Ectodermal cell (in vitro differentiated cells): ENCODE results near the gene FNDC8.
A peak's percentile ranks its signal among the peaks of the same experiment; 100 is the strongest.
"Not testable (repeated sequence)": the region's sequence is repeated elsewhere in the genome, so short reads cannot be mapped to it uniquely, and the experiment has no call there.

Source experiments
- H3K27ac ChIP-seq: 2 replicates; pipeline ENCODE4 v1.7.0; 2013; ENCODE audit warnings: mild to moderate bottlenecking, low read depth, low read length; ENCODE audit not compliant: insufficient read depth, poor library complexity, severe bottlenecking
- H3K27me3 ChIP-seq: 2 replicates; pipeline ENCODE4 v1.7.0; 2013; ENCODE audit warnings: mild to moderate bottlenecking, low read length; ENCODE audit not compliant: insufficient read depth, control insufficient read depth, poor library complexity, severe bottlenecking
- H3K36me3 ChIP-seq: one replicate; pipeline ENCODE4 v1.7.0; 2013; ENCODE audit warnings: low read length; ENCODE audit not compliant: control insufficient read depth, insufficient read depth
- H3K4me1 ChIP-seq: one replicate; pipeline ENCODE4 v1.7.0; 2013; ENCODE audit warnings: low read length; ENCODE audit not compliant: control insufficient read depth, insufficient read depth
- H3K4me3 ChIP-seq: 2 replicates; pipeline ENCODE4 v1.7.0; 2013; ENCODE audit warnings: low read depth, low read length, control low read depth; ENCODE audit not compliant: insufficient read depth
- H3K9me3 ChIP-seq: 2 replicates; pipeline ENCODE4 v1.7.0; 2013; ENCODE audit warnings: mild to moderate bottlenecking, low read length, moderate library complexity; ENCODE audit not compliant: control insufficient read depth
- WGBS, 2 experiments: methylation state at CpG; one replicate each; pipeline ENCODE4 v1.1.7; 2013; ENCODE audit warnings: missing lambda C conversion rate in 2 of 2; 5-methylcytosine and 5-hydroxymethylcytosine counted together

Gene FNDC8

DNA sequence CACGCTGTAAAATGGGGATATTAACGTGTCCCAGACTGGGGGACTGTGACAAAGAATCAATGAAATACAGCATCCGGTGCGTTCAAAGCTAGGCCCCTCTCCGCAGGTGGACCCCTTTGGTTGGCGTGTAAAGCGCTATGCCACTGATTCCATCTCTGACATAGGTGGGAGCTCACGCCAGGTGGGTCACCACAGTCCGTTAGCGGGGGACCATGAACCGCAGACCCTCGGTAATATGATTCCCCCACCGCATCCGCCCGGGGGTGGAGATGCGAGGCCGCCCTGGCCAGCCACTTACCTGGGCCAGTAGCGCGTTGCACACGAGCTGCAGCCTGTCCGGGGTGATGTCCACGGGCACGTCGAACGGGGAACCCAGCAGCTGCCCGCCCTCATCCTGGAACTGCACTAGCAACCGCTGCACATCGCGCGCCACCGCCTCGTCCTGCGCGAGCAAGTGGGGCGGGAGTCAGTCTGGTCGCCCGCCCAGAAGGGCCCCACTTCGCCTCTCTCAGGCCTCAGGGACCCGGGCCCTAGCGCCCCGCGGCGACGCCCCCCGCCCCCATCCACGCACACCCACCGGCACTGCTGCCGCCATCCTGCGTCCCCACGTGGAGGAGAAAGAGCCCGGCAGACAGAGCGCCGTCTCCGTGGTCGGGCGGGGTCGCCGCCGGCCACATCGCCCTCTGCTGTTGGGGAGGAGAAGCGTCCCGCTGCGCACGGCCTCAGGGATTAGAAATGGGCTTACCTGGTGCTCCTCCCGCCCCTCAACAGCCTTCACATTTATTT, 20.5 kb downstream of the FNDC8 start, which contains the start of gene NLE1:
TSS of gene NLE1 (minus strand) at position 623 of the 786 bp plus-strand sequence. CDS start at position 595, 28 bp downstream.
- 0% methylated on average over 65 of the region's 65 CpGs for WGBS, 2 experiments
- Histone ChIP-seq H3K27me3 (no peaks in the 10 kb centered on the region), H3K4me3 (peak within 1 kb of the TSS; percentile 98), H3K4me1 (no peaks in the 10 kb centered on the region), H3K27ac (no peak within 1 kb of the TSS), H3K36me3 (peaks cover 23% of the 10 kb centered on the region), H3K9me3 (no peaks in the 10 kb centered on the region)

DNA sequence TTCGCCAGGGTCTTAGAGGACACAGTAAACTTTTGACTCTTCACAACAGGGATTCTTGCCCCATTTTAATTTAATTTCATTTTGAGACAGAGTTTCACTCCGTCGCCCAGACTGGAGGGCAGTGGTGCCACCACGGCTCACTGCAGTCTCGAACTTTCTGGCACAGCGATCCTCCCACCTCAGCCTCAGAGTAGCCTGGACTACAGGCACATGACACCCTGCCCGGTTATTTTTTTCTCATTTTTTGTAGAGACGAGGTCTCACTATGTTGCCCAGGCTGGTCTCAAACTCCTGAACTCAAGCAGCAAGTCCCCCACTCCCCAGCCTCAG, 21.0 kb downstream of the FNDC8 start:
- H3K4me1 ChIP-seq, result no peaks in the 10 kb centered on the region
- 75 to 77% methylated on average over 8 of the region's 8 CpGs for WGBS, 2 experiments

DNA sequence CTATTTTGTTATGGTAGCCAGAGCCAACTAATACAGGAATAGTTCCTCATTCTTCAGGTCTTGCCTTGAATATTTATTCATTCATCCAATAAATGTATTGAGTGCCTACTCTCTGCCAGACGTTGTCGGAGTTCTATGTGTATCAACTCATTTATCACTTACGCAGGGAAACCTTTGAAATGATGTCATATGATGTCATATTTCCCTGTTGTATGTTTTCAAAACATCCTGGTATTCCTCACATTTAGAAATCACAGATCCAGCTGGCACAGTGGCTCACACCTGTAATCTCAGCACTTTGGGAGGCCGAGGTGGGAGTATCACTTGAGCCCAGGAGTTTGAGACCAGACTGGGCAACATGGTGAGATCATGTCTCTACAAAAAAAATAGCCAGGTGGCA, 23.4 kb downstream of the FNDC8 start:
- Histone ChIP-seq H3K27me3 (no peaks in the 10 kb centered on the region), H3K27ac (no peak overlapping the region), H3K4me1 (no peaks in the 10 kb centered on the region), H3K4me3 (no peak overlapping the region), H3K9me3 (no peaks in the 10 kb centered on the region), H3K36me3 (no peaks in the 10 kb centered on the region)
- WGBS, 2 experiments, result 90 to 96% methylated on average over 4 of the region's 4 CpGs

More for the DNA sequence above, 21.0 kb downstream of the FNDC8 start:
- no peak overlapping the region for H3K27ac ChIP-seq
- peaks cover 20% of the 10 kb centered on the region for H3K36me3 ChIP-seq
- peak overlapping the region; percentile 98 for H3K4me3 ChIP-seq
- no peaks in the 10 kb centered on the region for H3K9me3 ChIP-seq
- H3K27me3 ChIP-seq, result no peaks in the 10 kb centered on the region

DNA sequence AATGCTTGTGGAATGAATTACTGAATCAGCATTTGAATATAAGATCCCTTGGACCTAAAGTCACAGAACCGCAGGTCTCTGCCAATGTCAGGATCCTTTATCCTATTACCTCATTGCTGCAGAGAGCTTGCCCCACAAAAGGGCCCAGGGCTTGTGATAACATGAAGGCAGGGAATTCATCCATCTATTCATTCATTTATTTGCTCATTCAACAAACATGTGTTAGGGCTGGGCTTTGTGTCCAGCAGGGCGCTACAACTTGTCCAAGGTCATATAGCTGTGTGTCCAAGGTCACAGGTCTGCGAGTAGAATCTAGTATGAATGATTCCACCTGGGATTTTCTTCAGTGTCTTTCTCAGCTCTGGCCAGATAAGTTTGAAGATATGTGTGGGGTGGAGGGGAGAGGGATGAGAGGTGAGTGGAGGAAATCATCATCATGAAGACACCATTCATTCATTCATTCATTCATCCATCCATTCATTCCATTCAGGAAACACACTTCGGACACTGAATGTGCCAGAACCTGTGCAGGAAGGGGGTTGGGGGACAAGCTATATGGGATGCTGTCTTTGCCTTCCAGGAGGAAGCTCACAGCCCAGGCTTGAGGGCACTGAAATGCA, 24.9 kb downstream of the FNDC8 start:
- 84 to 93% methylated on average over 4 of the region's 4 CpGs for WGBS, 2 experiments
- Histone ChIP-seq H3K4me3 (no peak overlapping the region), H3K27ac (no peak overlapping the region)

DNA sequence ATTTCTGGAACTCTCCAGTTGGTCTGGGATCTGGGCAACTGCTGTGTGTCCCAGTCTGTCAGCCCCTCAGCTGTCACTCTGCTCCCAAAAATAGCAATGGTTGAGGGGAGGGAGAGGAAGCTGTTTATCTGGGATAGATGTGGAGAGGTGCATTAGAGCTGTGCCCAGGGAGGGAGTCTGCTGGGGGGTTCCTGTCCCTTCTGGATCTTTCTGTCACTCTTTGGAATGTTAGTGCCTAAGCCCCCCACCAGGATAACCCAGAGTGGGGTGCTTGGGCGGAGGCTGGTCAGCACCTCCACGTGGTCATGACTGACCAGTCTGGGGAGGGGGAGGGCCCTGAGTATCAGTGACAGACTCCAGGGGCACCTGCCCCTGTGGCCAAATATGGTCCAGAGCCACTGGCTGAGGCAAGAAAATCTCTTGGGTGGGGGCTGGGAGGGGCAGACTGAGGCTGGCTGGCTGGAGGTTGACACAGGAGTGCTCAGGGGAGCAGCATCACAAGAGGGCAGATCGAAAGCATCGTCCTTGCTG, 26.0 kb downstream of the FNDC8 start, which contains the start of gene UNC45B:
TSS of gene UNC45B (plus strand) at position 443 of the 531 bp plus-strand sequence. CDS start 447 bp downstream, outside the sequence.
- Histone ChIP-seq H3K4me1 (no peaks in the 10 kb centered on the region), H3K9me3 (no peaks in the 10 kb centered on the region), H3K27ac (no peak within 1 kb of the TSS), H3K27me3 (no peaks in the 10 kb centered on the region), H3K4me3 (no peak within 1 kb of the TSS), H3K36me3 (no peaks in the 10 kb centered on the region)
- 71 to 75% methylated on average over 4 of the region's 4 CpGs for WGBS, 2 experiments

More for the DNA sequence above, 24.9 kb downstream of the FNDC8 start:
- Histone ChIP-seq H3K9me3 (no peaks in the 10 kb centered on the region), H3K36me3 (no peaks in the 10 kb centered on the region), H3K27me3 (no peaks in the 10 kb centered on the region), H3K4me1 (no peaks in the 10 kb centered on the region)

DNA sequence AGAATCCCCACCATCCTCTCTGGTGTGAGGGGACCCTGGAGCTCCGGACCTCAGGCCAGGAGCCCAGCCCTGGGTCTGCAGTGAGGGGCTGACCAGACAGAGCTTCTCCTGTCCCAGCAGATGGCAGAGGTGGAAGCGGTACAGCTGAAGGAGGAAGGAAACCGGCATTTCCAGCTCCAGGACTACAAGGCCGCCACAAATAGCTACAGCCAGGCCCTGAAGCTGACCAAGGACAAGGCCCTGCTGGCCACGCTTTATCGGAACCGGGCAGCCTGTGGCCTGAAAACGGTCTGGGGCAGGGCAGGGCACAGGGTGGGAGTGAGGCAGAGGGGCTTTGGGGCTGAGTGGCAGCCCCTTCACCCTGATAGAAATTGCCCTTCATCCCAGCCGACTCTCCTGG, 26.7 kb downstream of the FNDC8 start:
- 91 to 93% methylated on average over 9 of the region's 9 CpGs for WGBS, 2 experiments
- Histone ChIP-seq H3K27me3 (no peaks in the 10 kb centered on the region), H3K4me3 (no peak overlapping the region)

DNA sequence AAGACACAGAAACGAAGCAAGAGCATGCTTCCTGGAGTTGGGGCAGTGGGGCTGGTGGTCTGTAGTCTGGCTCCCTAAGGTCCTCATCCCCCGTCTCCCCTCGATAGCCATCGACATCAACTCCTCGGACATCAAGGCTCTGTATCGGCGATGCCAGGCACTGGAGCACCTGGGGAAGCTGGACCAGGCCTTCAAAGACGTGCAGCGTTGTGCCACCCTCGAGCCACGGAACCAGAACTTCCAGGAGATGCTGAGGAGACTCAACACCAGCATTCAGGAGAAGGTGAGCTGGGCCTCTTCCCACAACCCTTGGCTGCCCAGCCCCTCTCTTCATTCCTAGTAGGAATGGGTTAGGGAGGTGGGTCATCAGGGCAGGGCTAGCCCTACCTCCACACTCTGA, 28.5 kb downstream of the FNDC8 start:
- 94 to 95% methylated on average over 11 of the region's 11 CpGs for WGBS, 2 experiments
- Histone ChIP-seq H3K9me3 (no peaks in the 10 kb centered on the region), H3K27ac (no peak overlapping the region), H3K4me3 (no peak overlapping the region), H3K36me3 (no peaks in the 10 kb centered on the region), H3K27me3 (no peaks in the 10 kb centered on the region), H3K4me1 (no peaks in the 10 kb centered on the region)

More for the DNA sequence above, 26.7 kb downstream of the FNDC8 start:
- H3K9me3 ChIP-seq, result no peaks in the 10 kb centered on the region
- H3K27ac ChIP-seq, result no peak overlapping the region
- no peaks in the 10 kb centered on the region for H3K36me3 ChIP-seq
- H3K4me1 ChIP-seq, result no peaks in the 10 kb centered on the region

DNA sequence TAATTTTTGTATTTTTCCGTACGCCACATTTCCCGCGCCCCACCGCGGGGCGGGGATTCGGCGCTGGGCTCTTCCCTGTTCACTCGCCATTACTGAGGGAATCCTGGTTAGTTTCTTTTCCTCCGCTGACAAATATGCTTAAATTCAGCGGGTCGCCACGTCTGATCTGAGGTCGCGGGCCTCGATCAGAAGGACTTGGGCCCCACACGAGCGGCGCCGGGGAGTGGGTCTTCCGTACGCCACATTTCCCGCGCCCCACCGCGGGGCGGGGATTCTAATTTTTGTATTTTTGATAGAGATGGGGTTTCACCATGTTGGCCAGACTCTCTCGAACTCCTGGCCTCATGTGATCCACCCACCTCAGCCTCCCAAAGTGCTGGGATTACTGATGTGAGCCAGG, 29.7 kb downstream of the FNDC8 start:
- not testable (repeated sequence) for H3K4me3 ChIP-seq, H3K27ac ChIP-seq, H3K36me3 ChIP-seq, H3K4me1 ChIP-seq, H3K9me3 ChIP-seq, H3K27me3 ChIP-seq
- WGBS, 2 experiments, result 96% methylated on average over 29 of the region's 29 CpGs

DNA sequence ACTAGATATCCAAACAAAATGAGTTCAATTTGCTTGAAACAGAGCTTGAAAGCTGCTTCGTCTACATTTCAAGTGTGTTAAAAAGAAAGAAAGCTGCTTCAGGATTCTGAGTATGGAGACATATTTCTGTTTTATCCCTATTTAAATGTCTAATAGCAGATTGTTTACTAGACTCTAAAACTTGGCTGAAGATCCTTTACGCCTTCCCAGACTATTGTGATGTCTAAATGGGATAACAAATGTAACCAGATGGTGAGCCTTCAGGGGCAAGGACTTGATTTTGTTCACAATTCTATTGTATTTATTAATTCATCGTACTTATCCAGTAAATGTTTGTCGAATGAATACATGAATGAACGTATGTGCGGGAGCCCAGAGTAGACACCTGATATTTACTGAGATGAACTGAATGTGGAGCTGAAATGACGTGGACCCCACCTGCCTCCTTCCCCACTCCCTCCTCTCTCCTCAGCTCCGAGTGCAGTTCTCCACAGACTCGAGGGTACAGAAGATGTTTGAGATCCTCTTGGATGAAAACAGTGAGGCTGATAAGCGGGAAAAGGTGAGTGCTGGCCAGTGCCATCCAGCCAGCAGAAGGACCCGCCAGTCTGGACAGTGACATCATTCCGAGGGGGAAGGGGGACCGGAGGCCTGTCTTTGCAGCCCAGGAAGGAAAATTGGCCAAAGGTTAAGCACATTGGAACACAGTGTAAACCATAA, 31.2 kb downstream of the FNDC8 start:
- Histone ChIP-seq H3K4me1 (no peaks in the 10 kb centered on the region), H3K27me3 (no peaks in the 10 kb centered on the region), H3K27ac (no peak overlapping the region), H3K36me3 (no peaks in the 10 kb centered on the region), H3K4me3 (no peak overlapping the region), H3K9me3 (no peaks in the 10 kb centered on the region)
- WGBS, 2 experiments, result 90 to 93% methylated on average over 13 of the region's 13 CpGs
